ENCODE results near the gene STK10.

DNA sequence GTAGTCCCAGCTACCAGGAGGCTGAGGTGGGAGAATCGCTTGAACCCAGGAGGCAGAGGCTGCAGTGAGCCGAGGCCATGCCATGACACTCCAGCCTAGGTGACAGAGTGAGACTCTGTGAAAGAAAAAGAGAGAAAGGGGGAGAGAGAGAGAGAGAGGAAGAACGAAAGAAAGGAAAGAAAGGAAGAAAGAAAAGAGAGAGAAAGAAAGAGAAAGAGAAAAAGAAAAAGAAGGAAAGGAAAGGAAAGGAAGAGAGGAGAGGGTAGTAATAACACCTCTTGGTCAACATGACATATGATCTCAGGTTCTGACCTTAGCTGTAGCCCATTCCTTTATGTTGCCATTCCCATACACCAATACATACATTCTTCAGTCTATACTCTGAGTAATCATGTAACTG lies 195.7 kb downstream of the STK10 start:
- TF ChIP-seq, protein P1, sequence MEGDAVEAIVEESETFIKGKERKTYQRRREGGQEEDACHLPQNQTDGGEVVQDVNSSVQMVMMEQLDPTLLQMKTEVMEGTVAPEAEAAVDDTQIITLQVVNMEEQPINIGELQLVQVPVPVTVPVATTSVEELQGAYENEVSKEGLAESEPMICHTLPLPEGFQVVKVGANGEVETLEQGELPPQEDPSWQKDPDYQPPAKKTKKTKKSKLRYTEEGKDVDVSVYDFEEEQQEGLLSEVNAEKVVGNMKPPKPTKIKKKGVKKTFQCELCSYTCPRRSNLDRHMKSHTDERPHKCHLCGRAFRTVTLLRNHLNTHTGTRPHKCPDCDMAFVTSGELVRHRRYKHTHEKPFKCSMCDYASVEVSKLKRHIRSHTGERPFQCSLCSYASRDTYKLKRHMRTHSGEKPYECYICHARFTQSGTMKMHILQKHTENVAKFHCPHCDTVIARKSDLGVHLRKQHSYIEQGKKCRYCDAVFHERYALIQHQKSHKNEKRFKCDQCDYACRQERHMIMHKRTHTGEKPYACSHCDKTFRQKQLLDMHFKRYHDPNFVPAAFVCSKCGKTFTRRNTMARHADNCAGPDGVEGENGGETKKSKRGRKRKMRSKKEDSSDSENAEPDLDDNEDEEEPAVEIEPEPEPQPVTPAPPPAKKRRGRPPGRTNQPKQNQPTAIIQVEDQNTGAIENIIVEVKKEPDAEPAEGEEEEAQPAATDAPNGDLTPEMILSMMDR (IDR thresholded peaks at IDR 0.05; ENCODE audit: insufficient read depth, low read depth, low read length): no peak
- TF ChIP-seq EZH2 (IDR thresholded peaks at IDR 0.05; ENCODE audit: insufficient read depth, low read length): no peak
